ENCODE results near the gene KRT71. TPM values are rescaled to one million over a fixed set of nuclear protein-coding genes. Genes with fewer than 3 reads are reported as not detected.

Gene KRT71
- total and polyA plus RNA-seq, 8 donors = not detected

DNA sequence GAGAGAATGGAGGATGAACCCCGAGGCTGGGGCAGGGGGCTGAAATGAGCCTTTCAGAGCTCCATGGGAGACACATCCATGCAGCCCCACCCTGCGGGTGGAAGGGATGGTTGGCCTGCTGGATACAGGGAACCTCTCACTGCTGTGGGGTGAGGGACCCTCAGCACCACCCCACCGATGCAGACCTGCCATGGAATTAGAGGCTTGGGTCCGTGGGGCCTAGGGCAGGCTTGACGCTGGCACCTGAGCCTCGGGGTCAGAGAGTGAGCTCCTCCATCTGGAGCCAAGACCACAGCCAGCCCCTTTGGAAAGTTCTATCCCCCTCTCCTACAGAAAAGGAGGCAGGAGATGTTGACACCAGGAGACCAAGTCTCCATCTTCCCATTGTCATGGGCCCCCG is 28.1 kb upstream of the KRT71 start:
- no peaks in the 10 kb centered on the region for H3K4me1 ChIP-seq
- no peak overlapping the region for H3K4me3 ChIP-seq
- 82 to 91% (median 83%) methylated on average over 5 to 7 of the region's 7 CpGs for WGBS, 5 donors
- intact Hi-C loops (cut with DNase I; ENCODE audit: low total_unique reads) = no loop called here
- H3K9me3 ChIP-seq = no peaks in the 10 kb centered on the region
- no peak overlapping the region for H3K27ac ChIP-seq
- no peaks in the 10 kb centered on the region for H3K27me3 ChIP-seq
- no peak for DNase-seq
- TF ChIP-seq POLR2AphosphoS5 (IDR thresholded peaks at IDR 0.05) (no peak), POLR2A (IDR thresholded peaks at IDR 0.05) (no peak)
- H3K36me3 ChIP-seq = no peaks in the 10 kb centered on the region

DNA sequence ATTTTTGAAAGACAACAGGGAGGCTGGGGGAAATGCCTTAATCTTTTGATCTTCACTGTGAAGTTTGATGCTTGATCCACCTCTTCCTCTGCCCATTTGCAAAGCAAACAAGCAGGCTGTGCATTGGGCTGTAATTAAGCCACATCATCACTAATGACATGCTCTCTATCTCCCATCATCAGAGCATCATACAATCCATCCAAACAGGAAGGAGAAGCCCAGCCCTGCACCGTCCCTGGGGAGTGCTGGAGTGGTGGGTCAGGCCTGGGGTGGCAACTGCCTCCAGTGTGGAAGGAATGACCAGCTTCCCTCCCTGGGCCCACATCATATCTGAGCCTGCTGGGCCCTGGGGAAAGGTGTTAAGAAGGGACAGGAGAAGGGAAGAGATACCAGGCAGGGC is 27.6 kb upstream of the KRT71 start:
- H3K27ac ChIP-seq = no peak overlapping the region
- no peaks in the 10 kb centered on the region for H3K4me1 ChIP-seq
- no peak for DNase-seq
- intact Hi-C loops (cut with DNase I; ENCODE audit: low total_unique reads) = no loop called here
- H3K9me3 ChIP-seq = no peaks in the 10 kb centered on the region
- H3K4me3 ChIP-seq = no peak overlapping the region
- WGBS, 5 donors = 67 to 95% (median 82%) methylated on average over 1 of the region's 1 CpG
- no peaks in the 10 kb centered on the region for H3K36me3 ChIP-seq
- no peaks in the 10 kb centered on the region for H3K27me3 ChIP-seq
- TF ChIP-seq POLR2A (IDR thresholded peaks at IDR 0.05) = no peak
- TF ChIP-seq, protein P1, sequence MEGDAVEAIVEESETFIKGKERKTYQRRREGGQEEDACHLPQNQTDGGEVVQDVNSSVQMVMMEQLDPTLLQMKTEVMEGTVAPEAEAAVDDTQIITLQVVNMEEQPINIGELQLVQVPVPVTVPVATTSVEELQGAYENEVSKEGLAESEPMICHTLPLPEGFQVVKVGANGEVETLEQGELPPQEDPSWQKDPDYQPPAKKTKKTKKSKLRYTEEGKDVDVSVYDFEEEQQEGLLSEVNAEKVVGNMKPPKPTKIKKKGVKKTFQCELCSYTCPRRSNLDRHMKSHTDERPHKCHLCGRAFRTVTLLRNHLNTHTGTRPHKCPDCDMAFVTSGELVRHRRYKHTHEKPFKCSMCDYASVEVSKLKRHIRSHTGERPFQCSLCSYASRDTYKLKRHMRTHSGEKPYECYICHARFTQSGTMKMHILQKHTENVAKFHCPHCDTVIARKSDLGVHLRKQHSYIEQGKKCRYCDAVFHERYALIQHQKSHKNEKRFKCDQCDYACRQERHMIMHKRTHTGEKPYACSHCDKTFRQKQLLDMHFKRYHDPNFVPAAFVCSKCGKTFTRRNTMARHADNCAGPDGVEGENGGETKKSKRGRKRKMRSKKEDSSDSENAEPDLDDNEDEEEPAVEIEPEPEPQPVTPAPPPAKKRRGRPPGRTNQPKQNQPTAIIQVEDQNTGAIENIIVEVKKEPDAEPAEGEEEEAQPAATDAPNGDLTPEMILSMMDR (IDR thresholded peaks at IDR 0.05) = no peak
- no peak for TF ChIP-seq POLR2AphosphoS5 (IDR thresholded peaks at IDR 0.05)
- no peak for TF ChIP-seq EP300 (IDR thresholded peaks at IDR 0.05)

DNA sequence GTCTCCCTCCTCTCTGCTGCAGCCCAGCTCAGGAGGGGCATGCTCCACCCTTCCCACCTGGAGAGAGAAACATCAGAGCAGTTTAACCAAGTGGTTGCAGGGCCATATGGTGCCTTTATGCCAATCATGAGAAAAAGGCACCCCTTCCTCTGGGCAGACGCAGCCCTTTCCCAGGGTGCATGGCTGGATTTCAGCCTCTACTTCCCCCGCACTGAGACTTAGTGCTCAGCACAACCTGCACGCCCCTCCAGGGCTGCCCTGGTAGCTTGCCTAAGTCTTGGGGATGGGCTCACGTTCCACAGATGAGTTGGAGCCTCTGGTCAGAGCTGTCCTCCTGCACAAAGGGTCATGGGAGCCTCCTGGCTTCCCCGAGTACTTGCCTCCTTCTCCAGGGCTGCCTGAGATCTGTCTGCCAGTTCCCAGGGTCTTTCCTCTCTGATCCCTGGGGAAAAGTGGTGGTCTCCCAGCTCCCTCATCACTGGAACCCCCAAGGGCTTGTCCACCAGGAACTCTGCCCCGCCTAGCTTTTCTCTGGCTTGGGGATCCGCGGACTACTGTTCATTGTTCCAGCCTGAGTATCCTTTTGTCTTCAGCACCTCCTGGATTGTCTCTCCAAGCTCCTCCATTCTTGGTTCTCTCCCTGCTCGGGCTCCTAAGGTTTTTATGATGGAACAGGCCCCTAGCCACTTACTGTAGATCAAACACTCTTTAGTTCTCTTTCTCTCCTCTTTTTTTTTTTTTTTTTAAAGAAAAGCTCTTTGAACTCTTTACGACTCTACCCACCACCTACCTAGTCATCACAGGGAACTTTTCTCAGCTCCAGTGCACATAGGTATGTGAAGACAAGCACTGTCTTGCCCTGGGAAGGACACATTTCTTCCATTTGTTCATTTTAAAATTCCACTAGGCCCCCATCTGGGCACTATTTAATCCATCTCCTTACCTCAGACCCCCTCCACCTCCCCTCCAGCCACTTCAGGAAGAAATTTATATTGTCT is 26.8 kb upstream of the KRT71 start:
- H3K4me3 ChIP-seq = no peak overlapping the region
- no peak for TF ChIP-seq POLR2AphosphoS5 (IDR thresholded peaks at IDR 0.05)
- TF ChIP-seq, protein P1 (IDR thresholded peaks at IDR 0.05) = no peak
- 72 to 80% (median 76%) methylated on average over 10 of the region's 10 CpGs for WGBS, 5 donors
- H3K9me3 ChIP-seq = no peaks in the 10 kb centered on the region
- no peaks in the 10 kb centered on the region for H3K4me1 ChIP-seq
- no peaks in the 10 kb centered on the region for H3K27me3 ChIP-seq
- no peak for DNase-seq
- no peaks in the 10 kb centered on the region for H3K36me3 ChIP-seq
- intact Hi-C loops (cut with DNase I; ENCODE audit: low total_unique reads) = no loop called here
- no peak overlapping the region for H3K27ac ChIP-seq

DNA sequence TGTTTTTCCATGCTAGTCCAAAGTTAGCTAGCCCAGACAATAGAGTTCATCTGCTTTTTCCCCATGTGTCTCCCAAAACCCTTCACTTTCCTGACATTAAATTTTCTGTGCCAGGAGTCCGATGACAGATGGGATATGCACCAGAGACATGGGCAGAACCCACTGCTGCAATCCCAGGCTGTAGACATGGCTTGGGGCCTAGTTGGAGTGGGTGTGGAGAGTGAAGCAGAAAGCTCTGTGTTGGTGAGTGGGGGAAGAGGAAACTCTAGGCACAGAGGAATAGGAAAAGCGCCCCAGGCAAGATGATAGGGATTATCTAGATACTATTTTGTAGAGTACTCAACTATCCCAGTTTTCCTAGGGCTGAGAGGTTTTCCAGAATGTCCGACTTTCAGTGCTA is 25.5 kb upstream of the KRT71 start:
- Histone ChIP-seq H3K9me3 (no peaks in the 10 kb centered on the region), H3K36me3 (no peaks in the 10 kb centered on the region), H3K27me3 (peaks cover 0 to 1% (median 0%) of the 10 kb centered on the region in 3 donors), H3K4me3 (no peak overlapping the region), H3K4me1 (no peaks in the 10 kb centered on the region), H3K27ac (no peak overlapping the region)
- no peak for DNase-seq
- WGBS, 5 donors = 79 to 90% (median 85%) methylated on average over 3 of the region's 3 CpGs
- intact Hi-C loops (cut with DNase I; ENCODE audit: low total_unique reads) = no loop called here
- no peak for TF ChIP-seq EP300 (IDR thresholded peaks at IDR 0.05)
- TF ChIP-seq POLR2A (IDR thresholded peaks at IDR 0.05) = no peak
- TF ChIP-seq POLR2AphosphoS5 (IDR thresholded peaks at IDR 0.05) = no peak
- TF ChIP-seq, protein P1 (IDR thresholded peaks at IDR 0.05) = no peak

DNA sequence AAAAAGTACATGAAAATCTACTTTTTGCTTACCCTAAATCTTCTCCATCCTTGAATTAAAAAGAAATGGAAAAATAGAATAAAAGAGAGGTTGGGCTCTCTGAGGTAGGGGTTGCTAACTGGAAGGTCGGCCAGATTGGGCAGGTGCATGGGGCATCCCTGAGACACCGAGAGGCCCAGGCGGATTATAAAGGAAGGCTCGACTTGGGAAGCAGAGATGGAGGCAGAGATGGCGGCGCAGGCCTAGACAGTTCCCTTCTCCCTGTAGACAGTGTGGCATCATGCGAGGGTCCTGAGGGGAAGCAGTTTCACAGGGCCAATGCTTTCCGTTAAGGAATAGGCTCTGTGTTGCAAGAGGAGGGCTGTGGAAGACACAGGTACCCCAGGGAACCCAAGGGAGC is 24.4 kb upstream of the KRT71 start:
- peaks cover 0 to 11% (median 0%) of the 10 kb centered on the region in 3 donors for H3K27me3 ChIP-seq
- intact Hi-C loops (cut with DNase I; ENCODE audit: low total_unique reads) = no loop called here

More for the DNA sequence above, 24.4 kb upstream of the KRT71 start:
- TF ChIP-seq POLR2AphosphoS5 (IDR thresholded peaks at IDR 0.05) (no peak), EP300 (IDR thresholded peaks at IDR 0.05) (no peak), POLR2A (IDR thresholded peaks at IDR 0.05) (no peak)
- TF ChIP-seq, protein P1 (IDR thresholded peaks at IDR 0.05) = no peak
- Histone ChIP-seq H3K36me3 (no peaks in the 10 kb centered on the region), H3K4me1 (no peaks in the 10 kb centered on the region), H3K27ac (no peak overlapping the region), H3K9me3 (no peaks in the 10 kb centered on the region), H3K4me3 (no peak overlapping the region)
- DNase-seq = no peak
- 88 to 97% (median 94%) methylated on average over 8 of the region's 8 CpGs for WGBS, 5 donors
